GM12891 (cell line): ENCODE results near the gene B3GALT2.

Experiments
- PAX5 ChIP-seq: IDR thresholded peaks from 2 replicates; pipeline ENCODE4 v1.6.1; 2011; ENCODE audit warnings: low read length, moderate library complexity, mild to moderate bottlenecking; ENCODE audit not compliant: insufficient read depth, severe bottlenecking
- POLR2A ChIP-seq: IDR thresholded peaks from 2 replicates; pipeline ENCODE4 v1.6.1; 2011; ENCODE audit warnings: low read depth, low read length, control low read depth
- POLR2AphosphoS5 ChIP-seq: IDR thresholded peaks from 2 replicates; pipeline ENCODE4 v1.6.1; 2011; ENCODE audit warnings: low read depth, low read length, control low read depth
- POU2F2 ChIP-seq: IDR thresholded peaks from 2 replicates; pipeline ENCODE4 v1.6.1; 2011; ENCODE audit warnings: low read depth, mild to moderate bottlenecking, control low read depth, low read length, moderate library complexity
- SPI1 ChIP-seq: IDR thresholded peaks from 2 replicates; pipeline ENCODE4 v1.6.1; 2011; ENCODE audit warnings: low read depth, low read length, control low read depth
- TAF1 ChIP-seq: IDR thresholded peaks from 2 replicates; pipeline ENCODE4 v1.6.1; 2011; ENCODE audit warnings: low read depth, low read length, control low read depth

DNA sequence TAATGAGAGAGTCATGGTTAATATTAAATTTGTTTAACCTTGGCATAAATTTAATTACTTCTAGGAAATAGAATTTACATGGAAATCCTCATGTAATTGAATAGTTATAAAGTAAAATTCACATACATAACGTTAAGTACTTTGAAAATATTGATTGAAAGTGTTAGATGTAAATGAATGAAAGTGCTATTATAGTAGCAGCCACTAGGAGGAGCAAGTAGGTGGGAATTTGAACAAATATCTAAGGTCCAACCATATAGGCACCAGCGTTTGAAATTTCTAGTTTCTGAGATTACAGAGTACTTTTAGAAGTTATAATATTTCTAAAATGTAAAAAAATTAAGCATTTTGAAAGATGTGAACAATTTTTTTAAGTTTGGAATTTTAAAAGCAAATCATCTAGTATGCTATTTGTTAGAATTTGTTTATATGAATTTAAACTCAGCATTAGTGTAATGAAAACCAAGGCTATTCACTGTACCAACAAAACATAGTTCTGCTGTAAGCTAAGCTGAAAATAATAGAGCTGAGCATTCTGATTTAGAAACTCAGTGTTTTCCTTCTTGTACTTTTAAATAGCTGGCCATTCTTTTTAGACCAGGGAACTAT lies 3.3 kb downstream of the B3GALT2 start:
- TF ChIP-seq PAX5 (no peak), POLR2AphosphoS5 (no peak), POLR2A (no peak), SPI1 (no peak), TAF1 (no peak), POU2F2 (no peak)
